GM21367 (cell line): ENCODE data around the gene P2RX3.

ENCODE experiments used
- ATAC-seq: cut with Tn5 transposase; IDR thresholded peaks from one replicate; pipeline ENCODE4 v1.9.1; 2021; ENCODE audit not compliant: unreplicated experiment

Gene P2RX3

GRCh38 chr11:57309106-57310059 is 28.8 kb upstream of the P2RX3 start:
- ATAC-seq: no peak

- ATAC-seq: no peak
Observed at GRCh38 chr11:57310091-57310490, 28.1 kb upstream of the P2RX3 start.

- ATAC-seq: no peak
Observed at GRCh38 chr11:57310630-57311086, 27.5 kb upstream of the P2RX3 start.

DNA sequence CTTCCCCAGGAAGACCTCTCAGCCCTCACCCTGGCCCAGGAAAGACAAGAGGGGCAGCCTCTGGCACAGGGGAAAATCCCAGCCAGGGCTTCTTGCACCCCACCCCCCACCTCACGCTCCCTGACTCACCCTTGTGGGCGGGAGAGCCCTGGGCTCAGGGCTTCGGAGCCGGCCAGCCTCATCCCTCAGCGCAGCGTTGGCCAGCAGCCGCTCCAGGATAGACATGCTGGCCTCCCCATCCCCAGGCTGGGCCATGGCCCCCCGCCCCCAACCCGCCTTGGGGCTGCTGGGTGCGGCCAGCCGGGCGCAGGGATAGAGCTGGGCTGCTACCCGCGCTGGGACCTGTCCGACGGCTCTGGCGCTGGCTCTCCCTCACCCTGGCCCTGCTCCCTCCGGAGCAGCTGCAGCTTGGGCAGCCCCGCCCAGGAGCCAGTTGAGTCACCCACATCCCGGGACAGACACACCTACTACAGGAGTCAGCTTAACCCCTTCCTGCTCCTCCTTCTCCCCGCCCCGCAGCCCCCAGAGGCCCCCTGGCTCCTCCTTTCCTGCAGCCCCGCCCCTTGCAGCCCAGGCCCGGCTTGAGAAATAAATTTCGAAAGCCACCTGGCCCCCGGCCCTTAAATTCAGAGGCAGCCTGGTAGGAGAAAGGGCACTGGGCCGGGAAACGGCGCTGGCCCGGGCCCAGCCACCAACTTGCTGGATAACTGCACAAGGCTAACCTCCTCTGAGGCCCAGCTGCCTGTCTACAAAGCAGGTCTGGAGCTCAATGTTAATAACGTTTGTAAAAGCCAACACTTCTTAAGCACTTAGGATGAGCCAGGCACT is 26.8 kb upstream of the P2RX3 start:
- peak; percentile 99 for ATAC-seq

- no peak for ATAC-seq
Observed at GRCh38 chr11:57312511-57313021, 25.6 kb upstream of the P2RX3 start.

DNA sequence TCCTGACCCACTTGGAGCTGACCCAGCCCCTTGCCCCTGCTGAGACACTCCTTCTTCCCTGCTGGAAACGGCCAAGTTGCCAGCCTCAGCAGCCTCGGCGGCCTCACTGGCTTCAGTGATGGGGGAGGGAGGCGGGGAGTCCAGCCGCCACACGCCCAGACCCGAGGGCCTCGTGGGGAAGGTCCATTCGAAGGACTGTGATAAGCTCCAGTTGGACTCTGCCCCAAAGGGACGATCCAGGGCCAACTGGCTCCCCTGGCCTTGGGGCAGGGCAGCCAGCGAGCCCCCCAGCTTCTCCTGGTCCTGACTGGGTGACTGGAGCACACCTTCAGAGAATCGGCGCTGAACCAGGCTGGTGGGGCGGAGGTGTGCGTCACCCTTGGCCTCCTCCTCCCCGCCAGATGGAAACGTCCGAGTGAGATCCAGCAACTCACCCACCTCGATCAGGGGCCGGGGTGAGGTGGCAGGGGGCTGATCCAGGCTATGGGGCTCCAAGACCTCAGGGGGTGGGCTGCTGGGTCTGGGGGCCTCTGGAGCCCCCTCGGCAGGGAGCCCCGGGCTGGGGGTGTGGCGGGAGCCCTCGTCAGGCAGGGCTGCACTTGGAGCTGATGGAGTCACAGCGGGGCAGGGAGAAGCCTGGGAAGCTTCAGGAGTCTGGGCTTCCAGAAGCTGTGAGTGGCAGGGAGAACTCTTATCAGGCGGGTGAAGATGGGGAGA is 24.9 kb upstream of the P2RX3 start:
- no peak for ATAC-seq

- no peak for ATAC-seq
Observed at GRCh38 chr11:57313788-57314135, 24.4 kb upstream of the P2RX3 start.

DNA sequence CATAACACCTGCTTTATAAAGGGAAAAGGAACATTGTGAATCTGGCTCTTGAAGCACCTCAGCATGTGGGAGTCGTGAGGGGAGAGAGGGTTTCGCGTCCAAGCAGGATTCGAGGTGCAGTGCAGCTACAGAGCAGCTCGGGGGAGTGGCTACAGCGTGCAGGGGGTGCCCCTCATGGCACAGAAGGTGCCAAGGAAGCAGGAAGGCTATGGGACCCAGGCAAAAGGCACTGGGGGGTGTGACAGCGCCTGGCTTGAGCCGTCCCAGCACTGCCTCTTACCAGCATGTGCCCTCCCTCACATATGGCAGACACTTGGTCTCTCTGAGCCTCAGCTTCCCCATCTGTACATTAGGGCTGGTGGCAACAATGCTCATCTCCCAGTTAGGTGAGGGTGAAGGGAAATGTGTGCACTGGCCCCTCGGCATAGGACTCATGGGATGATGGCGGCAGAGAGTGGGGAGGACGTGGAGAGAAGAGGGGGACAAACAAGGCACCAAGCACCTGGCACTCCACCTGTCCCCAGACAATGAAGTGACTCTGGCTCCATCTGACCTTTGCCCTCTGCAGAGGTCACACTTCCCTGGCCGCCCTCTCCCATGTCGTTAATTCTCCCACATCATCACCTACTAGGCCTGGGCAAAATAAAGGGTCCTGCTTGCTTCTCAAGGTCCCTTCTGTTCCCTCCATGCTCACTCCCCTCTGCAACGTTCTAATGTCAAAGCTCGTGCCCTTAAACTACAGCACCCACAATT is 23.8 kb upstream of the P2RX3 start:
- ATAC-seq: no peak

- no peak for ATAC-seq
Observed at GRCh38 chr11:57315491-57315890, 22.7 kb upstream of the P2RX3 start.

DNA sequence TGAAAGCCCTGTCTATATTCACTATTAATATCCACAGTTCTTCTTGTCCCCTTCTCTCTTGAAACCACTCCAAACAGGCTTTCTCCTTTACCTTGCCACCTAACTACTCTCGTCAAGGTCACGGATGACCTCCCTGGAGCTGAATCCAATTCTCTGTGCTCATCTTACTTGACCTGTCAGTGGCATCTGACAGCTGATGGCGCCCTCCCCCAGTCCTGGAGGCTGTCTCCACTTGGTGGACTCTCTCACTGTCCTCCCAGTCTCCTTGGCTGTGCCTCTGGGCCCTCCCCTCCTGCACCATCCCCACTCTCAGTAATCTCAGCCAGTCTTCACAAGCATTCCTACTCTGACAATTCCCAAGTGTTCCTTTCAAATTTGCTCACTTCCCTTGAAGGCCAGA is 22.1 kb upstream of the P2RX3 start:
- ATAC-seq: no peak

- no peak for ATAC-seq
Observed at GRCh38 chr11:57318178-57318577, 20.0 kb upstream of the P2RX3 start.

GRCh38 chr11:57320067-57320718 is 18.0 kb upstream of the P2RX3 start:
- ATAC-seq: no peak

DNA sequence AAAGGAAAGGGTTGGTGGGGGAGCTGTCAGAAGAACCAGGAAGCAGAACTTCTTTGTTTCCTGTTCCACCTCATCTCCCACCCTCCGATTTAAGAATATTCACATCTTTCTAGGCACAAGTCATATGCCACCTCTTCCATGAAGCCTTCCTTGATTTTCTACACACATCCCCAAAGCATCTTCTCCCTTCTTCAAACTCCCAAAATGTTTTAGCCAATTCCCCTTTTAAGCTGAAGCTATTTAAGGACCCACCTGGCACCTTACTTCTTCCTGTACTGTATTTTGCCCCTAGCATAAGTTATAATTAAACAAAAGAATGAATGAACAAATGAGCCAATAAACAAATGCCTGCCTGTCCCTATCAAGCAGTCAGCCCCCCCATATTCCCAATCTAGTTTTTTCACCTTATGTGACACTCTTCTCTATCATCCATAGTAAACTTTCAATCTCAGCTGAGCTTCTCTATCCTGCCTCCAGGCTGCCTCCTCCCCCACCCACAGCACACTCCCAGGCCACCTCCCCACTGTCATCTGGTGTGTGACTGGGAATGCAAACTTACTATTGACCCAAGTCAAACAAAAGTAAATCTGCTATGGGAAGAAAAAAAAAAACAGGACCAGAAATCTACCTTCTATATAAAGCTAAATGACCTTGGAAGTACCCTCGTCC is 17.3 kb upstream of the P2RX3 start:
- ATAC-seq: no peak

- no peak for ATAC-seq
Observed at GRCh38 chr11:57321388-57322255, 16.5 kb upstream of the P2RX3 start.

DNA sequence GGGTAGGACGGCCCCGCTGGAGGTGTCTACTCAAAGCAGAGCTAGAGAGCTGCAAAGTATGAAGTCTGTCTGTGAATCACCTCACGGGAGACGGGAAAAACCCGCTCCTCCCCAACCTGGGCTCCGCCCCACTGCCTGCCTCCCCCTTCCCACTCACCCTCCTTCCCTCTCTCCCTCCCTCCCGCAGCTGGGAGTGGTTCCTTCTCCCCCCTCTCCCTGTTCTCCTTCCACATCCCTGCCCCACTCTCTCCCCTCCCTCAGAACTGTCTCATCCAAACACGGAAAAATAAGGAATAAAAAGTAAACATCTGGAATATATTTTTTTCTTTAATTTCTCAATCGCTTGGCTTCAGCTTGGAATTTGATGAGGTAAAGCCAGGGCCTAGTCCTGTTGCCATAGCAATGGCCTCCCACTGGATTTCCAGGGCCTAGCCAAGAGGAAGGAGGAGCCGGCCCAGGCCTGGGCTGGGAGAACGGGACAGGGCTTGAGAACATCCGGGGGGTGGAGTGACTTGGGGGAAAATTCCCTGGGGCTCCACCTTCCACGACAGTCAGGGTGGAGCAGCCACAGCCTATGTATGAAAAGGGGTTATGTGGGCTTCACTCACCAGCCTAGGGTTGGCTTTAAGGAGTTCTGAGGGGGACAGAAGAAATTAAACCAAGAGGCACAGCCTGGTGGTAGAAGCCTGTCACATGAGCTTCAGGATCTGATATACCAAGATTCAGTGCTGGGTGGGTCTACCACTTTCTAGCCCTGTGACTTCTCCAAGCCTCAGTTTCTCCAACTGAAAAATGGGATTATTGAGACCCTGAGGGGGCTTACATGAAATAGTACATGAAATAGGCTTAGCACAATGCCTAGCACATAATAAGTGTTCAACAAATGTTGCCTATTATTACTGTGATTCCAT is 15.6 kb upstream of the P2RX3 start:
- ATAC-seq: no peak

DNA sequence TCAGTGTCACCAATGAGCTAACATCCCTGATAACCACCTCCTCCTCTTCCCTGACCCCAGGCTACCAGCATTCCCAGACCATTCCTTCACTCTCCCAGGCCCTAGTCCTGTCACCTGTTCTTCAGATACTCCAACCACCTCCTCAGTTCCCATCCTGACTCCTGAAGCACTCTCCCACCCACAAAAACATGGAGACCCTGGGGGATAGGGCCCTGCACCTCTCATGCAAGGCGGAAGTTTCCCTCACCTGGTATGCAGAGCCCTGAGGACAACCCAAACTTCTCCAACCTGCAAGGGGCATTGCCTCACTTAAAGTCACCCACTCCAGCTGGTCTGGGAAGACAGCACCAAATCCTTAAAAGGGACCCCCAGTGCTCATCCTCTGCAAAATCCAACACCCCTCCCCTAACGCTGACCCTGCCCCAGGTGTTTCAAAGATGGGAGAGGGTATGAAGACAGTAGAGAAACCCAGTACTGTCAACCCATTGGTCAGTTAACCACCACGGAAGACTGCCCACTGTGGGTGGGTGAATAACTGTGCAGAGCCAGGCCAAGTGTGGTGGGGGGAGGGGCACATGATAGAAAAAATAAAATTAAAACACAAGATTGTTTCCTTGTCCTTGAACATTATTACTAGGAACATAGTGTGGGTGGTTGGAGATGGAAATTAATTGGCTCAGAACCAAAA is 14.8 kb upstream of the P2RX3 start:
- no peak for ATAC-seq

DNA sequence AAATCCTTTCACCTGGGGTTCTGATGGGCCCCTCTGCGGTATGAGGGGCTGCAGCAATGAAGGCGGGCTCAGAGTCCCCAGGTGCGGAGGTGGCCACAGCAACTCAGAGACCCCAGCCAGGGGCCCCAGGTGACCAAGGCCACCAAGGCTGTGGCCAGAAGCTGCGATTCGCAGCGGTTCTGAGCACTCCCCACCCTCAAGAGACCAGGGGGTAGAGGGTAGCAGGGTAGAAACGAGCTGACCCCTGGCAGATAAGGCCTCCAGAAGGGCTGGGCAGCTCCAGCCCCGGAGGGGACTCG is 14.3 kb upstream of the P2RX3 start:
- ATAC-seq: no peak
